ENCODE data around the gene ATRIP.

- TF ChIP-seq CTCF (IDR thresholded peaks at IDR 0.05) (no peak), POLR2A (IDR thresholded peaks at IDR 0.05) (no peak)
Observed at GRCh38 chr3:48459331-48459730, 12.8 kb downstream of the ATRIP start.

All from heart left ventricle (tissue), 13 donors.